LHCN-M2 (cell line): ENCODE data around the gene LONRF2. TPM values are rescaled to one million over a fixed set of nuclear protein-coding genes. Genes with fewer than 3 reads are reported as not detected.
A peak's percentile ranks its signal among the peaks of the same experiment; 100 is the strongest.
"Not testable (repeated sequence)": the region's sequence is repeated elsewhere in the genome, so short reads cannot be mapped to it uniquely, and the experiment has no call there.

ENCODE experiments used
- DNase-seq: peaks from one replicate; pipeline ENCODE4 v3.0.0-alpha.2; 2012; ENCODE audit warnings: low read depth
- total RNA-seq: library from RNA; depleted of rRNA; stranded (reverse); fragments of >200 nt; gene quantifications from 2 replicates; pipeline ENCODE4 v1.2.3, GENCODE V29; 2014

Gene LONRF2
- total RNA-seq, 1 experiment from 2014 or later, result not detected

- no peak for DNase-seq
Measured at GRCh38 chr2:100256416-100256815, 65.9 kb downstream of the LONRF2 start.

- DNase-seq, result no peak
Measured at GRCh38 chr2:100254646-100255210, 67.6 kb downstream of the LONRF2 start.

- no peak for DNase-seq
Measured at GRCh38 chr2:100253786-100254185, 68.5 kb downstream of the LONRF2 start.

- DNase-seq, result no peak
Measured at GRCh38 chr2:100252811-100253698, 69.2 kb downstream of the LONRF2 start.

- DNase-seq, result no peak
Measured at GRCh38 chr2:100250645-100251044, 71.7 kb downstream of the LONRF2 start.

GRCh38 chr2:100248971-100249370 lies 73.3 kb downstream of the LONRF2 start:
- DNase-seq, result no peak

GRCh38 chr2:100248556-100248955 lies 73.7 kb downstream of the LONRF2 start:
- not testable (repeated sequence) for DNase-seq

GRCh38 chr2:100248044-100248330 lies 74.3 kb downstream of the LONRF2 start:
- no peak for DNase-seq

- no peak for DNase-seq
Measured at GRCh38 chr2:100247256-100248043, 74.9 kb downstream of the LONRF2 start.

- peak; percentile 1 for DNase-seq
Measured at GRCh38 chr2:100246163-100247145, 75.8 kb downstream of the LONRF2 start.

GRCh38 chr2:100245681-100246080 lies 76.6 kb downstream of the LONRF2 start:
- DNase-seq, result no peak

- no peak for DNase-seq
Measured at GRCh38 chr2:100244881-100245605, 77.3 kb downstream of the LONRF2 start.

GRCh38 chr2:100243631-100244030 lies 78.7 kb downstream of the LONRF2 start:
- DNase-seq, result no peak

- DNase-seq, result no peak
Measured at GRCh38 chr2:100242891-100243619, 79.2 kb downstream of the LONRF2 start.

- peak; percentile 1 for DNase-seq
Measured at GRCh38 chr2:100242476-100242875, 79.8 kb downstream of the LONRF2 start.

GRCh38 chr2:100241236-100241635 lies 81.1 kb downstream of the LONRF2 start:
- DNase-seq, result no peak

- no peak for DNase-seq
Measured at GRCh38 chr2:100240386-100240785, 81.9 kb downstream of the LONRF2 start.

GRCh38 chr2:100239486-100240210 lies 82.7 kb downstream of the LONRF2 start:
- no peak for DNase-seq

GRCh38 chr2:100238471-100238870 lies 83.8 kb downstream of the LONRF2 start:
- no peak for DNase-seq
